ENCODE measurements around the gene GRIP1.

- TF ChIP-seq REST (IDR thresholded peaks at IDR 0.05; ENCODE audit: insufficient replicate concordance, low read depth): no peak
- no peak for TF ChIP-seq CTCF (IDR thresholded peaks at IDR 0.05; ENCODE audit: insufficient read depth, low read length)
These were observed 231.2 kb downstream of the GRIP1 start for GRCh38 chr12:66447643-66448042.
